Measurements from ENCODE around the gene QSOX1. TPM values are rescaled to one million over a fixed set of nuclear protein-coding genes. Genes with fewer than 3 reads are reported as not detected.

Gene QSOX1
- total and polyA plus RNA-seq, 4 donors = 170 to 537 (median 256) TPM

- no peak for DNase-seq
- Histone ChIP-seq H3K4me1 (ENCODE audit: control insufficient read depth in 5 of 5, insufficient read depth in 5 of 5, low read length in 5 of 5) (peaks cover 0 to 17% (median 7%) of the 10 kb centered on the region in 5 donors), H3K9ac (ENCODE audit: insufficient read depth in 1 of 2, low read length in 2 of 2) (no peak overlapping the region), H3K9me3 (ENCODE audit: control insufficient read depth in 4 of 4, insufficient read depth in 3 of 4, low read length in 3 of 4) (peaks cover 0 to 2% (median 0%) of the 10 kb centered on the region in 4 donors), H3K4me3 (no peak overlapping the region), H3K36me3 (ENCODE audit: control insufficient read depth in 4 of 4, insufficient read depth in 4 of 4, low read length in 4 of 4) (no peaks in the 10 kb centered on the region), H3K27me3 (ENCODE audit: control insufficient read depth in 3 of 3, insufficient read depth in 3 of 3, low read length in 2 of 3) (no peaks in the 10 kb centered on the region), H3K27ac (ENCODE audit: low read depth in 1 of 2, low read length in 1 of 2) (no peak overlapping the region)
- ATAC-seq (ENCODE audit: insufficient read depth, low FRiP score) = no peak
- TF ChIP-seq, protein P1, sequence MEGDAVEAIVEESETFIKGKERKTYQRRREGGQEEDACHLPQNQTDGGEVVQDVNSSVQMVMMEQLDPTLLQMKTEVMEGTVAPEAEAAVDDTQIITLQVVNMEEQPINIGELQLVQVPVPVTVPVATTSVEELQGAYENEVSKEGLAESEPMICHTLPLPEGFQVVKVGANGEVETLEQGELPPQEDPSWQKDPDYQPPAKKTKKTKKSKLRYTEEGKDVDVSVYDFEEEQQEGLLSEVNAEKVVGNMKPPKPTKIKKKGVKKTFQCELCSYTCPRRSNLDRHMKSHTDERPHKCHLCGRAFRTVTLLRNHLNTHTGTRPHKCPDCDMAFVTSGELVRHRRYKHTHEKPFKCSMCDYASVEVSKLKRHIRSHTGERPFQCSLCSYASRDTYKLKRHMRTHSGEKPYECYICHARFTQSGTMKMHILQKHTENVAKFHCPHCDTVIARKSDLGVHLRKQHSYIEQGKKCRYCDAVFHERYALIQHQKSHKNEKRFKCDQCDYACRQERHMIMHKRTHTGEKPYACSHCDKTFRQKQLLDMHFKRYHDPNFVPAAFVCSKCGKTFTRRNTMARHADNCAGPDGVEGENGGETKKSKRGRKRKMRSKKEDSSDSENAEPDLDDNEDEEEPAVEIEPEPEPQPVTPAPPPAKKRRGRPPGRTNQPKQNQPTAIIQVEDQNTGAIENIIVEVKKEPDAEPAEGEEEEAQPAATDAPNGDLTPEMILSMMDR (IDR thresholded peaks at IDR 0.05; ENCODE audit: control extremely low read depth, extremely low read depth) = no peak
- 76 to 91% methylated on average over 2 of the region's 2 CpGs for WGBS, 2 donors
These were observed 34.8 kb upstream of the QSOX1 start for GRCh38 chr1:180119837-180120236.

- Histone ChIP-seq H3K9me3 (ENCODE audit: control insufficient read depth in 4 of 4, insufficient read depth in 3 of 4, low read length in 3 of 4) (peaks cover 0 to 2% (median 0%) of the 10 kb centered on the region in 4 donors), H3K4me1 (ENCODE audit: control insufficient read depth in 5 of 5, insufficient read depth in 5 of 5, low read length in 5 of 5) (peaks cover 0 to 1% (median 0%) of the 10 kb centered on the region in 5 donors), H3K9ac (ENCODE audit: insufficient read depth in 1 of 2, low read length in 2 of 2) (no peak overlapping the region), H3K27me3 (ENCODE audit: control insufficient read depth in 3 of 3, insufficient read depth in 3 of 3, low read length in 2 of 3) (no peaks in the 10 kb centered on the region), H3K36me3 (ENCODE audit: control insufficient read depth in 4 of 4, insufficient read depth in 4 of 4, low read length in 4 of 4) (no peaks in the 10 kb centered on the region), H3K4me3 (no peak overlapping the region), H3K27ac (ENCODE audit: low read depth in 1 of 2, low read length in 1 of 2) (no peak overlapping the region)
- TF ChIP-seq, protein P1 (IDR thresholded peaks at IDR 0.05; ENCODE audit: control extremely low read depth, extremely low read depth) = no peak
- DNase-seq (no peak), ATAC-seq (ENCODE audit: insufficient read depth, low FRiP score) (no peak)
- 77 to 80% methylated on average over 4 of the region's 4 CpGs for WGBS, 2 donors
These were observed 31.2 kb upstream of the QSOX1 start for GRCh38 chr1:180123463-180123936.

- Histone ChIP-seq H3K9ac (ENCODE audit: insufficient read depth in 1 of 2, low read length in 2 of 2) (no peak overlapping the region), H3K9me3 (ENCODE audit: control insufficient read depth in 4 of 4, insufficient read depth in 3 of 4, low read length in 3 of 4) (no peaks in the 10 kb centered on the region), H3K4me3 (no peak overlapping the region), H3K4me1 (ENCODE audit: control insufficient read depth in 5 of 5, insufficient read depth in 5 of 5, low read length in 5 of 5) (no peaks in the 10 kb centered on the region), H3K27me3 (ENCODE audit: control insufficient read depth in 3 of 3, insufficient read depth in 3 of 3, low read length in 2 of 3) (no peaks in the 10 kb centered on the region), H3K27ac (ENCODE audit: low read depth in 1 of 2, low read length in 1 of 2) (no peak overlapping the region), H3K36me3 (ENCODE audit: control insufficient read depth in 4 of 4, insufficient read depth in 4 of 4, low read length in 4 of 4) (no peaks in the 10 kb centered on the region)
- DNase-seq = no peak
- WGBS, 2 donors = 92 to 100% methylated on average over 2 of the region's 2 CpGs
- TF ChIP-seq, protein P1 (IDR thresholded peaks at IDR 0.05; ENCODE audit: control extremely low read depth, extremely low read depth) = no peak
- no peak for ATAC-seq (ENCODE audit: insufficient read depth, low FRiP score)
These were observed 24.0 kb upstream of the QSOX1 start for GRCh38 chr1:180130651-180131050.

GRCh38 chr1:180131510-180131909 lies 23.2 kb upstream of the QSOX1 start:
- Histone ChIP-seq H3K36me3 (ENCODE audit: control insufficient read depth in 4 of 4, insufficient read depth in 4 of 4, low read length in 4 of 4) (no peaks in the 10 kb centered on the region), H3K4me3 (no peak overlapping the region), H3K27me3 (ENCODE audit: control insufficient read depth in 3 of 3, insufficient read depth in 3 of 3, low read length in 2 of 3) (no peaks in the 10 kb centered on the region), H3K4me1 (ENCODE audit: control insufficient read depth in 5 of 5, insufficient read depth in 5 of 5, low read length in 5 of 5) (no peaks in the 10 kb centered on the region), H3K27ac (ENCODE audit: low read depth in 1 of 2, low read length in 1 of 2) (no peak overlapping the region), H3K9me3 (ENCODE audit: control insufficient read depth in 4 of 4, insufficient read depth in 3 of 4, low read length in 3 of 4) (peaks cover 0 to 1% (median 0%) of the 10 kb centered on the region in 4 donors), H3K9ac (ENCODE audit: insufficient read depth in 1 of 2, low read length in 2 of 2) (no peak overlapping the region)
- DNase-seq = no peak
- TF ChIP-seq, protein P1 (IDR thresholded peaks at IDR 0.05; ENCODE audit: control extremely low read depth, extremely low read depth) = no peak
- 16 to 58% methylated on average over 5 of the region's 5 CpGs for WGBS, 2 donors
- ATAC-seq (ENCODE audit: insufficient read depth, low FRiP score) = no peak

All from lung (tissue), 12 donors.